Naive B cell (primary cell): ENCODE measurements around the gene SCRN1. TPM values are rescaled to one million over a fixed set of nuclear protein-coding genes. Genes with fewer than 3 reads are reported as not detected.

Experiments used
- ATAC-seq, 2 donors: fragments of 150-1000 bp; cut with Tn5 transposase; 2 replicates each; pipeline ENCODE4 v1.10.0; 2021; ENCODE audit warnings: low read depth in 2 of 2, mild to moderate bottlenecking in 2 of 2, moderate library complexity in 2 of 2
- DNase-seq: peaks from one replicate; pipeline ENCODE4 v3.0.0; 2022
- H3K27ac Mint-ChIP-seq, 6 donors: one replicate each; pipeline ENCODE4 v1.8.0; 2020 to 2022; ENCODE audit warnings: mild to moderate bottlenecking in 6 of 6, mixed read lengths in 6 of 6, moderate library complexity in 5 of 6, inconsistent platforms in 2 of 6
- H3K27me3 Mint-ChIP-seq, 3 donors: one replicate each; pipeline ENCODE4 v1.8.0; 2021 to 2022; ENCODE audit warnings: mixed read lengths in 3 of 3, mild to moderate bottlenecking in 1 of 3
- H3K36me3 Mint-ChIP-seq, 2 donors: one replicate each; pipeline ENCODE4 v1.8.0; 2020 to 2022; ENCODE audit warnings: mixed read lengths in 2 of 2, inconsistent platforms in 1 of 2, mild to moderate bottlenecking in 1 of 2
- H3K4me1 Mint-ChIP-seq, 3 donors: one replicate each; pipeline ENCODE4 v1.8.0; 2020 to 2022; ENCODE audit warnings: mixed read lengths in 3 of 3, inconsistent platforms in 1 of 3, mild to moderate bottlenecking in 1 of 3, moderate library complexity in 1 of 3
- H3K4me3 Mint-ChIP-seq, 8 donors: one replicate each; pipeline ENCODE4 v1.8.0; 2020 to 2022; ENCODE audit warnings: mild to moderate bottlenecking in 8 of 8, mixed read lengths in 8 of 8, moderate library complexity in 8 of 8, inconsistent platforms in 2 of 8
- H3K9me3 Mint-ChIP-seq, 7 donors: one replicate each; pipeline ENCODE4 v1.8.0; 2020 to 2022; ENCODE audit warnings: mixed read lengths in 7 of 7, mild to moderate bottlenecking in 5 of 7, inconsistent platforms in 2 of 7, moderate library complexity in 1 of 7
- polyA plus RNA-seq, 6 donors: library from polyadenylated mRNA; unstranded; fragments of 300-500 nt; fragmentation: Illumina TruSeq; gene quantifications; one replicate each; pipeline ENCODE4 v1.2.3, GENCODE V29; 2021; ENCODE audit warnings: low read depth in 6 of 6

The SCRN1 gene
- polyA plus RNA-seq, 6 donors from 2014 or later: 4.0 to 18.8 (median 14.4) TPM

DNA sequence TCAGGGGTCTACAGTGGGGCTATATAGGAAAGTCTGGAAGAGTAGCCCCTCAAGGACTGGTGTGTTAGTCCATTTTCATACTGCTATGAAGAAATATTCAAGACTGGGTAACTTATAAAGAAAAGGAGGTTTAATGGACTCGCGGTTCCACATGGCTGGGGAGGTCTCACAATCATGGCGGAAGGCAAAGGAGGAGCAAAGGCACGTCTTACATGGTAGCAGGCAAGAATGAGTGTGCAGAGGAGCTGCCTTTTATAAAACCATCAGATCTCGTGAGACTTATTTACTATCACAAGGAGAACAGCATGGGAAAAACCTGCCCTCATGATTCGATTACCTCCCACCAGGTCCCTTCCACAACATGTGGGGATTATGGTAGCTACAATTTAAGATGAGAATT, 33.9 kb upstream of the SCRN1 start:
- ATAC-seq: no peak
- peak overlapping the region in 2 of 6 donors; percentile 10 to 64 for H3K27ac Mint-ChIP-seq
- no peaks in the 10 kb centered on the region for H3K9me3 Mint-ChIP-seq
- H3K27me3 Mint-ChIP-seq: no peaks in the 10 kb centered on the region
- H3K36me3 Mint-ChIP-seq: no peaks in the 10 kb centered on the region
- no peak for DNase-seq
- peak overlapping the region in 3 of 8 donors; percentile 19 to 52 (median 49) for H3K4me3 Mint-ChIP-seq
- H3K4me1 Mint-ChIP-seq: peaks cover 24 to 33% (median 28%) of the 10 kb centered on the region in 3 donors

- no peaks in the 10 kb centered on the region for H3K36me3 Mint-ChIP-seq
- DNase-seq (no peak), ATAC-seq (no peak)
- peak overlapping the region in 1 of 8 donors; percentile 52 for H3K4me3 Mint-ChIP-seq
- no peaks in the 10 kb centered on the region for H3K27me3 Mint-ChIP-seq
- peaks cover 24 to 32% (median 26%) of the 10 kb centered on the region in 3 donors for H3K4me1 Mint-ChIP-seq
- H3K9me3 Mint-ChIP-seq: no peaks in the 10 kb centered on the region
- no peak overlapping the region for H3K27ac Mint-ChIP-seq
Measured at GRCh38 chr7:30022991-30023390, 33.4 kb upstream of the SCRN1 start.

- H3K36me3 Mint-ChIP-seq: peaks cover 5% of the 10 kb centered on the region in 2 donors
- ATAC-seq (no peak), DNase-seq (no peak)
- no peak overlapping the region for H3K4me3 Mint-ChIP-seq
- H3K4me1 Mint-ChIP-seq: peaks cover 11 to 20% (median 15%) of the 10 kb centered on the region in 3 donors
- no peaks in the 10 kb centered on the region for H3K9me3 Mint-ChIP-seq
- no peak overlapping the region for H3K27ac Mint-ChIP-seq
- H3K27me3 Mint-ChIP-seq: no peaks in the 10 kb centered on the region
Measured at GRCh38 chr7:30020535-30020934, 30.9 kb upstream of the SCRN1 start.

- ATAC-seq (no peak), DNase-seq (no peak)
- no peak overlapping the region for H3K27ac Mint-ChIP-seq
- peaks cover 5% of the 10 kb centered on the region in 2 donors for H3K36me3 Mint-ChIP-seq
- H3K4me3 Mint-ChIP-seq: no peak overlapping the region
- H3K4me1 Mint-ChIP-seq: peaks cover 5 to 15% (median 10%) of the 10 kb centered on the region in 3 donors
- no peaks in the 10 kb centered on the region for H3K9me3 Mint-ChIP-seq
- no peaks in the 10 kb centered on the region for H3K27me3 Mint-ChIP-seq
Measured at GRCh38 chr7:30019960-30020359, 30.4 kb upstream of the SCRN1 start.

GRCh38 chr7:30019387-30019786, 29.8 kb upstream of the SCRN1 start:
- H3K27ac Mint-ChIP-seq: no peak overlapping the region

GRCh38 chr7:30018451-30018850, 28.9 kb upstream of the SCRN1 start:
- ATAC-seq: no peak
- no peaks in the 10 kb centered on the region for H3K9me3 Mint-ChIP-seq
- peaks cover 5% of the 10 kb centered on the region in 2 donors for H3K36me3 Mint-ChIP-seq
- H3K27ac Mint-ChIP-seq: no peak overlapping the region
- H3K4me3 Mint-ChIP-seq: no peak overlapping the region
- no peak for DNase-seq
- no peaks in the 10 kb centered on the region for H3K27me3 Mint-ChIP-seq
- H3K4me1 Mint-ChIP-seq: peaks cover 1 to 5% (median 5%) of the 10 kb centered on the region in 3 donors

More at GRCh38 chr7:30019387-30019786, 29.8 kb upstream of the SCRN1 start:
- H3K9me3 Mint-ChIP-seq: no peaks in the 10 kb centered on the region
- H3K36me3 Mint-ChIP-seq: peaks cover 5% of the 10 kb centered on the region in 2 donors
- ATAC-seq (no peak), DNase-seq (no peak)
- H3K4me3 Mint-ChIP-seq: no peak overlapping the region
- peaks cover 3 to 10% (median 8%) of the 10 kb centered on the region in 3 donors for H3K4me1 Mint-ChIP-seq
- H3K27me3 Mint-ChIP-seq: no peaks in the 10 kb centered on the region

DNA sequence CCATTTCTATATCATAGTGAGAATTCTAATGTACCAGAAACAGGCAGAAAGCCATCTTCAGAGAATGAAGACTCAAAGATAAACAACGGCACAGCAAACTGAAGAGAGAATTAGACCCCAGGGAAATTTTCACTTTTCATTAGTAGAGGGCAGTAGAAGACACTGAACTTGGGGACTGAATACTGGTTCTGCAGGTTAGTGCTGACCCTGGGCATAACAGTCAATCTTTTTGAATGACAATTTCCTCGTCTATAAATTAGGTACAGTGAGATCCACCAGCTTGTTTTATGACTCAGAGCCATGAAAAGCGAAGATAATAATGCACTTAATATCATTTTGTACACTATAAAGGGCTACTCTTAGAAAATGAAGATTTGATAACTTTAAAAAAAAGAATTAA, 23.2 kb upstream of the SCRN1 start:
- H3K4me3 Mint-ChIP-seq: no peak overlapping the region
- ATAC-seq: no peak
- peaks cover 5% of the 10 kb centered on the region in 2 donors for H3K36me3 Mint-ChIP-seq
- DNase-seq: no peak
- H3K4me1 Mint-ChIP-seq: no peaks in the 10 kb centered on the region
- no peaks in the 10 kb centered on the region for H3K27me3 Mint-ChIP-seq
- H3K27ac Mint-ChIP-seq: no peak overlapping the region
- H3K9me3 Mint-ChIP-seq: no peaks in the 10 kb centered on the region

- Mint-ChIP-seq H3K4me1 (no peaks in the 10 kb centered on the region), H3K4me3 (no peak overlapping the region), H3K9me3 (no peaks in the 10 kb centered on the region), H3K27ac (no peak overlapping the region), H3K27me3 (no peaks in the 10 kb centered on the region), H3K36me3 (no peaks in the 10 kb centered on the region)
- DNase-seq: no peak
- no peak for ATAC-seq
Measured at GRCh38 chr7:30010021-30010420, 20.4 kb upstream of the SCRN1 start.

- ATAC-seq (no peak), DNase-seq (no peak)
- no peaks in the 10 kb centered on the region for H3K36me3 Mint-ChIP-seq
- H3K4me1 Mint-ChIP-seq: no peaks in the 10 kb centered on the region
- peaks cover 0 to 6% (median 5%) of the 10 kb centered on the region in 3 donors for H3K27me3 Mint-ChIP-seq
- no peaks in the 10 kb centered on the region for H3K9me3 Mint-ChIP-seq
- H3K27ac Mint-ChIP-seq: peak overlapping the region in 1 of 6 donors; percentile 15
- no peak overlapping the region for H3K4me3 Mint-ChIP-seq
Measured at GRCh38 chr7:30005464-30005863, 15.9 kb upstream of the SCRN1 start.

- no peak for ATAC-seq
Measured at GRCh38 chr7:30003098-30003497, 13.5 kb upstream of the SCRN1 start.

GRCh38 chr7:30001998-30002397, 12.4 kb upstream of the SCRN1 start:
- no peak for DNase-seq
- H3K4me3 Mint-ChIP-seq: no peak overlapping the region
- ATAC-seq: no peak
- H3K27ac Mint-ChIP-seq: no peak overlapping the region
- H3K36me3 Mint-ChIP-seq: peaks cover 0 to 6% of the 10 kb centered on the region in 2 donors
- peaks cover 0 to 5% (median 3%) of the 10 kb centered on the region in 7 donors for H3K9me3 Mint-ChIP-seq
- peaks cover 0 to 22% (median 11%) of the 10 kb centered on the region in 3 donors for H3K27me3 Mint-ChIP-seq
- H3K4me1 Mint-ChIP-seq: no peaks in the 10 kb centered on the region

More at GRCh38 chr7:30003098-30003497, 13.5 kb upstream of the SCRN1 start:
- no peaks in the 10 kb centered on the region for H3K4me1 Mint-ChIP-seq
- no peaks in the 10 kb centered on the region for H3K36me3 Mint-ChIP-seq
- no peak overlapping the region for H3K4me3 Mint-ChIP-seq
- DNase-seq: no peak
- H3K9me3 Mint-ChIP-seq: no peaks in the 10 kb centered on the region
- no peak overlapping the region for H3K27ac Mint-ChIP-seq
- peaks cover 0 to 19% (median 9%) of the 10 kb centered on the region in 3 donors for H3K27me3 Mint-ChIP-seq

- H3K27ac Mint-ChIP-seq: no peak overlapping the region
- peaks cover 3 to 22% (median 10%) of the 10 kb centered on the region in 7 donors for H3K9me3 Mint-ChIP-seq
- no peak overlapping the region for H3K4me3 Mint-ChIP-seq
- peaks cover 8 to 28% (median 18%) of the 10 kb centered on the region in 3 donors for H3K27me3 Mint-ChIP-seq
- DNase-seq: no peak
- ATAC-seq: no peak
- H3K4me1 Mint-ChIP-seq: no peaks in the 10 kb centered on the region
- peaks cover 5 to 15% of the 10 kb centered on the region in 2 donors for H3K36me3 Mint-ChIP-seq
Measured at GRCh38 chr7:29998489-29998888, 8.9 kb upstream of the SCRN1 start.

DNA sequence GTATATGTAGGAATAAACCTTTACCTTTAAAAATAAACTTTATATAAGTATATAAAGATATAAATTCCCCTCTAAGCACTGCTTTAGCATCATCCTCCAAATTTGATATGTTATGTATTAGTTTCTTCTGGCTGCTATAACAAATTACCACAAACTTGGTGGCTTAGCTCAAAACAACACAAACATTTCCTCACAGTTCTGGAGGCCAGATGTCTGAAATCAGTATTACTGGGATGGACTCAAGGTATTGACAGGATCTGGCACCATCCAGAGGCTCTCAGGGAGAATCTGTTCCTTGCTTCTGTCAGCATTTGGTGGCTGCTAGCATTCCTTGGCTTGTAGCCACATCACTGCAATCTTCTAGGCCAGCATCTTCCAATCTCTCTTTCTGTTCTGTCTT, 6.7 kb upstream of the SCRN1 start:
- Mint-ChIP-seq H3K4me1 (no peaks in the 10 kb centered on the region), H3K27me3 (peaks cover 8 to 39% (median 30%) of the 10 kb centered on the region in 3 donors), H3K27ac (peak overlapping the region in 1 of 6 donors; percentile 74), H3K36me3 (peaks cover 5 to 15% of the 10 kb centered on the region in 2 donors), H3K4me3 (no peak overlapping the region), H3K9me3 (peaks cover 5 to 31% (median 23%) of the 10 kb centered on the region in 7 donors)
- ATAC-seq (no peak), DNase-seq (no peak)

- Mint-ChIP-seq H3K4me1 (no peaks in the 10 kb centered on the region), H3K27ac (no peak overlapping the region), H3K4me3 (no peak overlapping the region), H3K9me3 (peaks cover 5 to 31% (median 23%) of the 10 kb centered on the region in 7 donors), H3K36me3 (peaks cover 5 to 15% of the 10 kb centered on the region in 2 donors), H3K27me3 (peaks cover 15 to 42% (median 33%) of the 10 kb centered on the region in 3 donors)
- DNase-seq (no peak), ATAC-seq (no peak)
Measured at GRCh38 chr7:29995652-29996051, 6.1 kb upstream of the SCRN1 start.
